ENCODE measurements around the gene CFAP126.
"Not testable (repeated sequence)": the region's sequence is repeated elsewhere in the genome, so short reads cannot be mapped to it uniquely, and the experiment has no call there.

CFAP126 gene

DNA sequence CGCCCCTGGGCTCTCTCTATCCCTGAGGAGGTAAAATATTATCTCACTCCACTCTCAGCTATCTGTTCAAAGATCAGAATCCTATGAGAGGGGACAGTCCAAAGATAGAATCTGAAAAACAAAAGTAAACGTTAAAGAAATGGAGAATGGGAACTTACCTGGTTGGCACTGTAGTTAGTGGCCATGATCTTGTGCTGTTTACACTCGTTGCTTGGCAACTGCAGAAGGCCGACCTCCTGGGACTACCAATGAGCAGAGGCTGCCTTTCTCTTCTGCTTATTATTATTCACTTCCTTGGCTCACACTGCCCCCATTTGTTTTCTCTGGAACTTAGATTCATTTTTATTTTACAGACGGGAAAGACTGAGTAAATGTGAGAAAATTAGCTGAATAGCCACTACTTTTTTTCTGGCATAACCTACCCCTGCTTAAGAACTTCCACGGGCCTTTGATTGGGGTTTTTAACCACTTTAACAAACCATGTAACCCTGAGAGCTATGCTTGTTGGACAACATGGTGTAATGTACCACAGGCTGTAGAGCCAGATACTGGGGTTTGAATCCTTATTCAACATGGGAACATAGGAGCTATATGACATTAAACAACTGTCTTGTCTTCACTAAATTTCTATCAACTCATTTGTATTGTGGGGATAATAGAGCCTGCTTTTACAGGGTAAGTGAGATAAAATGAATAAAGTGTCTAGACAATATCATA lies at the start of gene CFAP126:
TSS of gene CFAP126 (minus strand) at position 193 of the 717 bp plus-strand sequence. CDS start at position 185, 8 bp downstream.
- H3K9ac ChIP-seq (ENCODE audit: low read depth in 1 of 2, low read length in 2 of 2) = no peak within 1 kb of the TSS
- no peak within 1 kb of the TSS for H3K27ac ChIP-seq (ENCODE audit: low read depth in 2 of 2, low read length in 2 of 2)
- H3K4me3 ChIP-seq (ENCODE audit: low read length in 2 of 2) = no peak within 1 kb of the TSS
- H3K36me3 ChIP-seq (ENCODE audit: control insufficient read depth in 2 of 2, insufficient read depth in 2 of 2, low read length in 2 of 2) = peaks cover 8 to 21% of the 10 kb centered on the region in 2 donors
- H3K27me3 ChIP-seq (ENCODE audit: control insufficient read depth in 2 of 2, insufficient read depth in 2 of 2, low read length in 2 of 2) = no peaks in the 10 kb centered on the region
- no peaks in the 10 kb centered on the region for H3K4me1 ChIP-seq (ENCODE audit: control insufficient read depth in 2 of 2, insufficient read depth in 2 of 2, low read length in 2 of 2)
- no peaks in the 10 kb centered on the region for H3K9me3 ChIP-seq (ENCODE audit: control insufficient read depth in 2 of 2, low read length in 2 of 2)

DNA sequence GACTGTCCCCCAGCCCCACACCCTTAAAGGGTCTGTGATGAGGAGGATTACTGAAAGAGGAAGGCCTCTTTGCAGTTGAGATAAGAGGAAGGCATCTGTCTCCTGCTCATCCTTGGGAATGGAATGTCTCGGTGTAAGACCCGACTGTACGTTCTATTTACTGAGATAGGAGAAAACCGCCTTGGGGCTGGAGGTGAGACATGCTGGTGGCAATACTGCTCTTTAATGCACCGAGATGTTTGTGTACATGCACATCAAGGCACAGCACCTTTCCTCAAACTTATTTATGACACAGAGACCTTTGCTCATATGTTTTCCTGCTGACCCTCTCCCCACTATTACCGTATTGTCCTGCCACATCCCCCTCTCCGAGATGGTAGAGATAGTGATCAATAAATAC lies 45.4 kb upstream of the CFAP126 start:
- not testable (repeated sequence) for H3K4me3 ChIP-seq (ENCODE audit: low read length in 2 of 2); H3K9ac ChIP-seq (ENCODE audit: low read depth in 1 of 2, low read length in 2 of 2); H3K9me3 ChIP-seq (ENCODE audit: control insufficient read depth in 2 of 2, low read length in 2 of 2); H3K36me3 ChIP-seq (ENCODE audit: control insufficient read depth in 2 of 2, insufficient read depth in 2 of 2, low read length in 2 of 2); H3K4me1 ChIP-seq (ENCODE audit: control insufficient read depth in 2 of 2, insufficient read depth in 2 of 2, low read length in 2 of 2); H3K27ac ChIP-seq (ENCODE audit: low read depth in 2 of 2, low read length in 2 of 2); H3K27me3 ChIP-seq (ENCODE audit: control insufficient read depth in 2 of 2, insufficient read depth in 2 of 2, low read length in 2 of 2)

GRCh38 chr1:161410636-161410970 lies 42.9 kb upstream of the CFAP126 start:
- H3K27ac ChIP-seq (ENCODE audit: low read depth in 2 of 2, low read length in 2 of 2); H3K27me3 ChIP-seq (ENCODE audit: control insufficient read depth in 2 of 2, insufficient read depth in 2 of 2, low read length in 2 of 2); H3K9ac ChIP-seq (ENCODE audit: low read depth in 1 of 2, low read length in 2 of 2); H3K36me3 ChIP-seq (ENCODE audit: control insufficient read depth in 2 of 2, insufficient read depth in 2 of 2, low read length in 2 of 2); H3K4me3 ChIP-seq (ENCODE audit: low read length in 2 of 2); H3K9me3 ChIP-seq (ENCODE audit: control insufficient read depth in 2 of 2, low read length in 2 of 2); H3K4me1 ChIP-seq (ENCODE audit: control insufficient read depth in 2 of 2, insufficient read depth in 2 of 2, low read length in 2 of 2): not testable (repeated sequence)

GRCh38 chr1:161409848-161410635 lies 42.4 kb upstream of the CFAP126 start:
- not testable (repeated sequence) for H3K9me3 ChIP-seq (ENCODE audit: control insufficient read depth in 2 of 2, low read length in 2 of 2); H3K9ac ChIP-seq (ENCODE audit: low read depth in 1 of 2, low read length in 2 of 2); H3K4me1 ChIP-seq (ENCODE audit: control insufficient read depth in 2 of 2, insufficient read depth in 2 of 2, low read length in 2 of 2); H3K27me3 ChIP-seq (ENCODE audit: control insufficient read depth in 2 of 2, insufficient read depth in 2 of 2, low read length in 2 of 2); H3K36me3 ChIP-seq (ENCODE audit: control insufficient read depth in 2 of 2, insufficient read depth in 2 of 2, low read length in 2 of 2)
- Histone ChIP-seq H3K4me3 (ENCODE audit: low read length in 2 of 2) (peak overlapping the region in 1 of 2 donors; percentile 43), H3K27ac (ENCODE audit: low read depth in 2 of 2, low read length in 2 of 2) (peak overlapping the region in 1 of 2 donors; percentile 23)

GRCh38 chr1:161408429-161409052 lies 40.9 kb upstream of the CFAP126 start:
- Histone ChIP-seq H3K27me3 (ENCODE audit: control insufficient read depth in 2 of 2, insufficient read depth in 2 of 2, low read length in 2 of 2) (no peaks in the 10 kb centered on the region), H3K36me3 (ENCODE audit: control insufficient read depth in 2 of 2, insufficient read depth in 2 of 2, low read length in 2 of 2) (no peaks in the 10 kb centered on the region), H3K9me3 (ENCODE audit: control insufficient read depth in 2 of 2, low read length in 2 of 2) (no peaks in the 10 kb centered on the region), H3K9ac (ENCODE audit: low read depth in 1 of 2, low read length in 2 of 2) (no peak overlapping the region), H3K4me3 (ENCODE audit: low read length in 2 of 2) (no peak overlapping the region), H3K4me1 (ENCODE audit: control insufficient read depth in 2 of 2, insufficient read depth in 2 of 2, low read length in 2 of 2) (peaks cover 0 to 3% of the 10 kb centered on the region in 2 donors), H3K27ac (ENCODE audit: low read depth in 2 of 2, low read length in 2 of 2) (no peak overlapping the region)

DNA sequence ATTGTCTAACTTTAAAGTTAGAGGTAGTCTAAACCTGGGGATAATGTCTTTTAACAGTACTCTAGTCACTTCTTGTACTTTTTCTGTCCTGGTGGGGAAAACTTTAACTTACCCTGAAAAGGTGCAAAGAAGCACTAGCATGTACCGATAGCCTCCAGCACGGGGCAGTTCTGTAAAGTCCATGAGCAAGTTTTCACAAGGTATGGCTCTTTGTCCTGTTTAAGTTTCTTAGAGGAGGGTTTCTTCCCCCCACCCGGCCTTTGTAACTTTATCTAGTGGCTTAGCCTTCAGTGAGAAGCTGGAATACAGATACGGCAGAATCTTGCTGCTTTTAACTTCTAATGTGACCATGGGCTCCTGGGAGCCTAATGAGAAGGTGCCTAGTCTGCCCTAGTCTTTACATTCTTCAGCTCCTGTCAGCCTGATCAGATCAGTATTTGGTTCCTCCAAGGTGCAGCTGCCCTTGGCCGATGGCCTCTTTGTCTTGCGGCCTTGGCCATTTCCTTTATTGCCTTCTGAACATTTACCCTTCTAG lies 39.8 kb upstream of the CFAP126 start:
- Histone ChIP-seq H3K4me1 (ENCODE audit: control insufficient read depth in 2 of 2, insufficient read depth in 2 of 2, low read length in 2 of 2) (peaks cover 0 to 3% of the 10 kb centered on the region in 2 donors), H3K9ac (ENCODE audit: low read depth in 1 of 2, low read length in 2 of 2) (no peak overlapping the region), H3K4me3 (ENCODE audit: low read length in 2 of 2) (no peak overlapping the region), H3K27me3 (ENCODE audit: control insufficient read depth in 2 of 2, insufficient read depth in 2 of 2, low read length in 2 of 2) (no peaks in the 10 kb centered on the region), H3K9me3 (ENCODE audit: control insufficient read depth in 2 of 2, low read length in 2 of 2) (no peaks in the 10 kb centered on the region), H3K36me3 (ENCODE audit: control insufficient read depth in 2 of 2, insufficient read depth in 2 of 2, low read length in 2 of 2) (no peaks in the 10 kb centered on the region), H3K27ac (ENCODE audit: low read depth in 2 of 2, low read length in 2 of 2) (no peak overlapping the region)

- not testable (repeated sequence) for H3K4me1 ChIP-seq (ENCODE audit: control insufficient read depth in 2 of 2, insufficient read depth in 2 of 2, low read length in 2 of 2); H3K27me3 ChIP-seq (ENCODE audit: control insufficient read depth in 2 of 2, insufficient read depth in 2 of 2, low read length in 2 of 2); H3K4me3 ChIP-seq (ENCODE audit: low read length in 2 of 2); H3K36me3 ChIP-seq (ENCODE audit: control insufficient read depth in 2 of 2, insufficient read depth in 2 of 2, low read length in 2 of 2); H3K9me3 ChIP-seq (ENCODE audit: control insufficient read depth in 2 of 2, low read length in 2 of 2); H3K9ac ChIP-seq (ENCODE audit: low read depth in 1 of 2, low read length in 2 of 2); H3K27ac ChIP-seq (ENCODE audit: low read depth in 2 of 2, low read length in 2 of 2)
Observed at GRCh38 chr1:161406551-161406950, 38.9 kb upstream of the CFAP126 start.

DNA sequence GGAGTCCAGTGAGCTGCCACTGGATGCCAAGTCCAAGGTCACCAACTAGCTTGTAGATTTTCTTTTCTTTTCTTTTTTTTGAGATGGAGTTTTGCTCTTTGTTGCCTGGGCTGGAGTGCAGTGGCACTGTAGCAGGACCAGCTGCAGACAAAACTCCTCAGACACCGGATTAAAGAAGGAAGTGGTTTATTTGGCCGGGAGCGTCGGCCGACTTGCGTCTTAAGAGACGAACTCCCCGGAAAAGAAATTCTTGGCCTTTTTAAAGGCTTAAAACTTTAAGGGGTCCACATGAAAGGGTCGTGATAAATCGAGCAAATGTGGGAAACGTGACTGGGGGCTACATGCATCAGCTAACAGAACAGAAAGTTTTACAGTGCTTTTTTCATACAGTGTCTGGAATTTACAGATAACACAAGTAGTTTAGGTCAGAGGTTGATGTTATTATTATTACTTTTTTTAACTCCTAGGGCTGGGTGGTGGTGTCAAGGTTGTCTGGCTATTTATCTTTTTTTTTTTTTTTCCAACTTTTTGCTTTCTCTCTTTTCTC lies 36.4 kb upstream of the CFAP126 start:
- Histone ChIP-seq H3K4me1 (ENCODE audit: control insufficient read depth in 2 of 2, insufficient read depth in 2 of 2, low read length in 2 of 2) (peaks cover 2% of the 10 kb centered on the region in 2 donors), H3K36me3 (ENCODE audit: control insufficient read depth in 2 of 2, insufficient read depth in 2 of 2, low read length in 2 of 2) (no peaks in the 10 kb centered on the region), H3K27me3 (ENCODE audit: control insufficient read depth in 2 of 2, insufficient read depth in 2 of 2, low read length in 2 of 2) (no peaks in the 10 kb centered on the region), H3K27ac (ENCODE audit: low read depth in 2 of 2, low read length in 2 of 2) (no peak overlapping the region), H3K9ac (ENCODE audit: low read depth in 1 of 2, low read length in 2 of 2) (no peak overlapping the region), H3K9me3 (ENCODE audit: control insufficient read depth in 2 of 2, low read length in 2 of 2) (no peaks in the 10 kb centered on the region), H3K4me3 (ENCODE audit: low read length in 2 of 2) (no peak overlapping the region)

DNA sequence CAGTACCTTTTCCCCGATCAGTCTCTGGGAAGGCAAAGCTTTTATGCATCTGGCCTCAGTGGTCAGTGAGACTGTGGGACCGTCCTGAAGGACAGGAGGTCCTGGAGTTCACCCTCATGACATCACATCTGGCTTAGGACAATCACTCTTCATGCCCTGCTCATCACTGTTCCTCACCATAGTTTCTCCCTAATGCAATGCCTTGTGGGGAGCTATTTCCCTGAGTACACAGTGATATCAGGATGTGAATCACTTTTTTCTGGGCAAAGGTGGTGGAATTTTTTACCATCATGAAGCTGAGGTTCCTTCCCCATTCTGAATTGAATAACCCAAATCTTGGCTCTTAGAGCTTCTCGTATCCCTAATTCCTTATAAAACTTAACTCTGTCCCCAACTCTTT lies 34.8 kb upstream of the CFAP126 start:
- H3K27me3 ChIP-seq (ENCODE audit: control insufficient read depth in 2 of 2, insufficient read depth in 2 of 2, low read length in 2 of 2) = no peaks in the 10 kb centered on the region
- no peak overlapping the region for H3K4me3 ChIP-seq (ENCODE audit: low read length in 2 of 2)
- no peaks in the 10 kb centered on the region for H3K36me3 ChIP-seq (ENCODE audit: control insufficient read depth in 2 of 2, insufficient read depth in 2 of 2, low read length in 2 of 2)
- H3K9ac ChIP-seq (ENCODE audit: low read depth in 1 of 2, low read length in 2 of 2) = no peak overlapping the region
- no peaks in the 10 kb centered on the region for H3K9me3 ChIP-seq (ENCODE audit: control insufficient read depth in 2 of 2, low read length in 2 of 2)
- H3K27ac ChIP-seq (ENCODE audit: low read depth in 2 of 2, low read length in 2 of 2) = no peak overlapping the region
- peaks cover 4% of the 10 kb centered on the region in 2 donors for H3K4me1 ChIP-seq (ENCODE audit: control insufficient read depth in 2 of 2, insufficient read depth in 2 of 2, low read length in 2 of 2)
